Activated CD4-positive, alpha-beta memory T cell treated with anti-CD3 and anti-CD28 coated beads for 36 hours (primary cell): ENCODE measurements around the gene AOC1. TPM values are rescaled to one million over a fixed set of nuclear protein-coding genes. Genes with fewer than 3 reads are reported as not detected.

Source experiments
- CTCF ChIA-PET: fragments of 350-600 bp; sonication (Branson Sonifier 250); formaldehyde crosslinking; loops from one replicate; lab custom pipeline; 2021; ENCODE audit warnings: antibody characterized with exemption, inconsistent platforms; lab: Charles Lee
- POLR2A ChIA-PET: fragments of 350-600 bp; sonication (Branson Sonifier 250); formaldehyde crosslinking; loops from one replicate; lab custom pipeline; 2021; ENCODE audit warnings: antibody characterized with exemption; lab: Charles Lee
- DNase-seq: peaks from one replicate; pipeline ENCODE4 v3.0.0-alpha.2; 2020
- H3K27ac Mint-ChIP-seq: one replicate; pipeline ENCODE4 v1.8.0; 2021; ENCODE audit warnings: mixed read lengths
- H3K27me3 Mint-ChIP-seq: one replicate; pipeline ENCODE4 v1.8.0; 2021; ENCODE audit warnings: mixed read lengths
- H3K36me3 Mint-ChIP-seq: one replicate; pipeline ENCODE4 v1.8.0; 2021; ENCODE audit warnings: mixed read lengths
- H3K4me1 Mint-ChIP-seq: one replicate; pipeline ENCODE4 v1.8.0; 2021; ENCODE audit warnings: low read depth, mixed read lengths
- H3K4me3 Mint-ChIP-seq: one replicate; pipeline ENCODE4 v1.8.0; 2021; ENCODE audit warnings: mild to moderate bottlenecking, mixed read lengths
- H3K9me3 Mint-ChIP-seq: one replicate; pipeline ENCODE4 v1.8.0; 2021; ENCODE audit warnings: mixed read lengths
- intact Hi-C: fragments of 100-400 bp; cut with micrococcal nuclease; formaldehyde crosslinking; loops from one replicate; pipeline ENCODE4 v1.15.1; 2023
- total RNA-seq, 2 experiments: library from RNA; stranded (reverse); gene quantifications; one replicate each; pipeline ENCODE4 v1.2.3, GENCODE V29; 2021

AOC1 gene
- total RNA-seq, 2 experiments from 2014 or later = not detected

- DNase-seq = no peak
- intact Hi-C loops = no loop called here
- CTCF ChIA-PET = no interaction called here
- no peak overlapping the region for H3K27ac Mint-ChIP-seq
- no peaks in the 10 kb centered on the region for H3K4me1 Mint-ChIP-seq
- H3K27me3 Mint-ChIP-seq = peaks cover 10% of the 10 kb centered on the region
- H3K9me3 Mint-ChIP-seq = peaks cover 13% of the 10 kb centered on the region
- H3K4me3 Mint-ChIP-seq = no peak overlapping the region
- peaks cover 3% of the 10 kb centered on the region for H3K36me3 Mint-ChIP-seq
- POLR2A ChIA-PET = no interaction called here
Measured at GRCh38 chr7:150820578-150821198, 31.6 kb upstream of the AOC1 start.

DNA sequence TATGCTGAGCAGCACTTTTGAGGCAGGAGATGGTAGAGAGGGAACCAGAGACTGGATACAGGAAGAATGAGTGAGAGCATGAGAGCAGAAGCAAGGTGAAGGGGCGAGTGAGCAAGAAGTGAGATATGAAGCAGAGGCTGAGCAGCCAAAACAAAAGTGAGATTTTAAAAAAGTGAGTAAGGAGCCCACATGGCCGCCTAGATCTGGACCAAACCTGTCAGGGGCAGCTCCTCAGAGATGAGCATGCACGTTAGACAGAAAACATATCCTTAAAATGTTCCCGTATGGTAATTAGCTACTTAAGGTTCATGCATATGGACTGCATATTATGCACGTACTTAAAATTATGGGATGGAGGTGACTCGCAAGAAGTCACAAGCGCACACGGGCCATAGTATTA, 29.3 kb upstream of the AOC1 start:
- no peaks in the 10 kb centered on the region for H3K4me1 Mint-ChIP-seq
- H3K36me3 Mint-ChIP-seq = no peaks in the 10 kb centered on the region
- no peak for DNase-seq
- H3K27ac Mint-ChIP-seq = no peak overlapping the region
- H3K4me3 Mint-ChIP-seq = no peak overlapping the region
- CTCF ChIA-PET = no interaction called here
- peaks cover 6% of the 10 kb centered on the region for H3K9me3 Mint-ChIP-seq
- POLR2A ChIA-PET = no interaction called here
- H3K27me3 Mint-ChIP-seq = peaks cover 5% of the 10 kb centered on the region
- intact Hi-C loops = no loop called here

DNA sequence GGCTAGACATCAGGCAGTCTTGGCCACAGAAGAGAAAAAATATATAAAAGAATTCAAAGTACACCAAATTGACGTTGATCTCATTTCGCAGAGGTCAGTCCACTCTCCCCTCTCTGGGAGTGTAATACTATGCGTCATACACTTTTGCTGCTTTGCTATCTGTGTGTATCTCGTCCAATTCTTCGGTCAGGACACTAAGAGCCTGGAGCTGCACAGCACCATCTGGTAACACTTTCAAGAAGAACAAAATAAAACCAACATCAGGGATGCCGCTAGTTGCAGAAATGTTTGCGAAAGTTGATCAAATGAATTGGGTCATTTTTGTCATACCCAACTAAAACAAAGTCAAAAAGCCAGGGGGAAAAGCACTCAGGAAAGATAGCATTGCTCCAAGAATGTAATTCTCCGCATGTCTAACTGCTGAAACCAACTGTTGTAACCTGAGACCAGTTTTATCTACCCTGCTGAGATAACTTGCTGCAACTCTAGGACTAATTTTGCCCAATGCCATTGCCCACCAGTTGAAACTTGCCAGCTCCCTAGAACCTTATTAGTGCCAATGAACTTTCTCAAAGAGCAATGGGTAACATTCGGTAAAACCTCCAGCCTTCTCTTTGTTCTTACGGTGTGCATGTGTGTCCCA, 28.7 kb upstream of the AOC1 start:
- POLR2A ChIA-PET = no interaction called here
- no peaks in the 10 kb centered on the region for H3K4me1 Mint-ChIP-seq
- intact Hi-C loops = no loop called here
- peaks cover 6% of the 10 kb centered on the region for H3K9me3 Mint-ChIP-seq
- H3K27me3 Mint-ChIP-seq = peaks cover 9% of the 10 kb centered on the region
- no peak overlapping the region for H3K27ac Mint-ChIP-seq
- H3K36me3 Mint-ChIP-seq = no peaks in the 10 kb centered on the region
- no peak for DNase-seq
- CTCF ChIA-PET = no interaction called here
- no peak overlapping the region for H3K4me3 Mint-ChIP-seq

DNA sequence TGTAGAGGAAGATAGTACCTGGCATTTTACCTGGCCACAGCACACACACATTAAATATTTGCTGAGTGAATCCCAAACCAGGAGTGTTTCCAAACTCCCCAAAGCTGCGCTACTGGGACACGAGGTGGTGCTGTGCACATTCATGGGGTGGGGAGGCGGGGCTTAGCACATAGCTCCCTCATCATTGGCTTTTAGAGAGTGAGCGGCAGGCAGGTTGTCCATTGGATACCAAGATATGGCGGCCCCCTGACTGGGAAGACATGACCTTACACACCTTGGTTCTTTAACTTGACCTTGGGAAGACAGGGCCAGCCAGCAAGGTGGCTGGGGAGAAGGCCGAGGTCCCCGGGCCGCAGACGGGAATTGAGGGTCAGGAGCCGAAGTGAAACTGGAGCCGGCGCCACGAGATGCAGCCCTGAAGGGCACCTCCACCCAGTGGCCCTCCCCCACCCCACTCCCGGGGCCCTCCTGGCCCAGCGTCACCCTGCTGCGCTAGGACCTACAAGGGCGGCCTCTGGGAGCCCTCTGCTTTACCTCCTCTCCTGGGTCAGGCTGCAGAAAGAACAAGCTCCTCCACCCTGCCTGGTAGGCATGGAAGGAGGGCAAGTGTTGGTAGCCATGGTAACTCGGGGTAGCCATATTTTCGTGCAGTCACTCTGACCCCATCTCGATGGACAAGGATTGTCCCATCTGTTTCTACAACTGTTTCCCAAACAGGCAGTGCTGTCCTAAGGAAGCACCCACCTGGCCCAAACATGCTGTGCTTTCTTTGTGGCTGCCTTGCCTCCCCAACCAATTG, 27.7 kb upstream of the AOC1 start:
- Mint-ChIP-seq H3K27me3 (peaks cover 10% of the 10 kb centered on the region), H3K4me1 (no peaks in the 10 kb centered on the region)
- CTCF ChIA-PET = no interaction called here

DNA sequence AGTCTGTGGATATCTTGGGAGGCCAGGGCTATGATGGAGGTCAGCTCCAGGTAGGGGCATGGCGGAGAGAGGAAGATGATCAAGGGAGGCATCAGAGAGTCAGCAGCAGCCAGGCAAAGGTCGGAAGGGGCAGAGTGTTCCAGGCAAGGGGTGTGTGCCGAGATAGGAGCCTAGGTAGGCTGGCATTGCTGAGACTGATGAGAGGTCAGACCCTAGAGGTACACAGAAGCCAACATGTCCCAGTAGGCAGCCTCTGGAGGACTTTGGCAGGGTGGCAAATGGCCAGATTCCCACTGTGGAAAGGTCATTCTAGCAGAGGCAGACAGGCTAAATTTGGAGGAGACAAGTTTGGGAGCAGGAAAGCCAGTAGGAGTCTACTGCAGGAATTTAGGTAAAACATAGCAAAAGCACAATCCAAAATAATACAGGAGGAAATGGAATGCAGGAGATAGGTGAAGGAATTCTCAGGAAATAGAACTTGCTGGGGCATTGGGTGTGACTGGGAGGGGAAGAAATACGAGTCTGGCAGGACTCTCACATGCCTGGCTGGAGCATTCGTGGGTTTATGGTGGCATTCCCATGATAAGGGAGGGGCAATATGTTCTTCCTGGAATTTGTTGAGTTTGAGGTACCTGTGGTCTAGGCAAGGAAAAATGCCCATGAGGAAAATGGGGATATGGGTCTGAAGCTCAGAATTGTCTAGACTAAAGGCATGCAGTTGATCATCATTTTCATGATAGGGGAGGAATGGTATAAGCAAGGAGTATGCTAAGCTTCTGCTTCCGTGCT, 26.1 kb upstream of the AOC1 start:
- ChIA-PET CTCF (no interaction called here), POLR2A (no interaction called here)
- peaks cover 6% of the 10 kb centered on the region for H3K9me3 Mint-ChIP-seq
- DNase-seq = no peak
- H3K36me3 Mint-ChIP-seq = no peaks in the 10 kb centered on the region
- H3K4me1 Mint-ChIP-seq = no peaks in the 10 kb centered on the region
- H3K27me3 Mint-ChIP-seq = peaks cover 14% of the 10 kb centered on the region
- H3K4me3 Mint-ChIP-seq = no peak overlapping the region
- intact Hi-C loops = no loop called here
- no peak overlapping the region for H3K27ac Mint-ChIP-seq

More for the DNA sequence above, 27.7 kb upstream of the AOC1 start:
- POLR2A ChIA-PET = no interaction called here
- Mint-ChIP-seq H3K4me3 (no peak overlapping the region), H3K36me3 (no peaks in the 10 kb centered on the region), H3K9me3 (peaks cover 6% of the 10 kb centered on the region), H3K27ac (no peak overlapping the region)
- no peak for DNase-seq
- intact Hi-C loops = no loop called here

DNA sequence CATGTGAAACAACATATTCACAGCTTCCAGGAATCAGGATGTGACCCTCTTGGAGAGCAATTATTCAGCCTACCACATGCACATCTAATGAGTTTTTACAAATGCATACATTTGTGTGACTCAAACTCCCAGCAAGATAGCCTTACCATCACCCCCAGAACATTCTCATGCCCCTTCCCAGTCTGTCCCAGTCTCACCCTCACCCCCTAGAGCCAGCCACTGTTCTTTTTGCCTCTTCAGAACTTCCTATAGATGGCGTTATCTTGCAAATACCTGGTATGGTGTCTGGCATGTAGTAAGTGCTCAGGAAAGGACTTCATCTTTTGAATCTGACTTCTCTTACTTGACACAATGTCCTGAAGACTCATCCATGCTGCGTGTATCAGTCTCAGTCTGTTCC, 23.9 kb upstream of the AOC1 start:
- no peak overlapping the region for H3K27ac Mint-ChIP-seq
- no peak for DNase-seq
- no peaks in the 10 kb centered on the region for H3K9me3 Mint-ChIP-seq
- intact Hi-C loops = no loop called here
- no peaks in the 10 kb centered on the region for H3K4me1 Mint-ChIP-seq
- H3K36me3 Mint-ChIP-seq = no peaks in the 10 kb centered on the region
- peaks cover 19% of the 10 kb centered on the region for H3K27me3 Mint-ChIP-seq
- ChIA-PET POLR2A (no interaction called here), CTCF (no interaction called here)
- no peak overlapping the region for H3K4me3 Mint-ChIP-seq

DNA sequence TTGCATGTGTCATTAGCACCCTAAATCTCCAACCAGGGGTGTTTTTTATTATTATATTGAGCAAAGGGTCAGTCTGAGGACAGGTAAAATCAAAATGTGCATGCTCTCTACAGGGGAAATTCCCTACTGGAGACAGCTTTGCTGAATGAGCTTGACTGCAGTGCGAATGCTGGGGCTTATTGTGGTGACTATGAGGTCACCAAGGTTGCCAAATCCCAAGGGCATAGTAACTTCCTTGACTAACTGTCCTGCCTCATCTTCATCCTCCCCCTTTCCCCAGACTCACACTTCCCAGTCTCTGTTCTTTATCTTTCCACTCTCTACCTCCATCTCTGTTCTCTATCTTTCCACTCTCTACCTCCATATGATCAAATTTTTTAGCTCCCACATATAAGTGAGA, 22.9 kb upstream of the AOC1 start:
- Mint-ChIP-seq H3K9me3 (no peaks in the 10 kb centered on the region), H3K4me3 (no peak overlapping the region), H3K36me3 (no peaks in the 10 kb centered on the region), H3K4me1 (no peaks in the 10 kb centered on the region), H3K27me3 (peaks cover 21% of the 10 kb centered on the region), H3K27ac (no peak overlapping the region)
- no peak for DNase-seq
- CTCF ChIA-PET = interaction anchor here (1.0 kb wide), 1 partner anchor 51 kb away, joined by 3 read pairs; no protein-coding TSS in a partner anchor
- POLR2A ChIA-PET = no interaction called here
- intact Hi-C loops = no loop called here

- DNase-seq = no peak
- intact Hi-C loops = no loop called here
- Mint-ChIP-seq H3K27ac (no peak overlapping the region), H3K9me3 (no peaks in the 10 kb centered on the region), H3K4me3 (no peak overlapping the region), H3K4me1 (no peaks in the 10 kb centered on the region), H3K27me3 (peaks cover 21% of the 10 kb centered on the region), H3K36me3 (no peaks in the 10 kb centered on the region)
- ChIA-PET CTCF (no interaction called here), POLR2A (no interaction called here)
Measured at GRCh38 chr7:150830937-150831336, 21.4 kb upstream of the AOC1 start.

DNA sequence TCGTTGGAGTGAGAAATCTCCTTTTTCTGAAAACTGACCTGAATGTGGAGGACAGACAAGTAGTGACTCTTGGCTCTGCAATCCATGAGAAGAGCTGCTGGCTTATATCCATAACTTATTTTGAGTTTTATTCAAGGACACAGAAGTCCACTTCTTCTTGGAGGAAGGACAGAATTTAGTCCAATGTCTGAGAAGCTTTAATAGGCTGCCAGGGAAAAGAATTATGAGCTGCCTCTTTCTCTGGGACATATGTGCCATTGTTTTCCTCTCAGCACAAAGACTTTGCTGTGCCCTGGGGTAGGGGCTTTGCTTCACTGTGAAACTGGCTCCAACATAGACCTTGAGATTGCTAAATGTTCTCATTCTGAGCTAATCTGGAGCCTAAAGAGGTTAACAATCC, 20.5 kb upstream of the AOC1 start:
- Mint-ChIP-seq H3K27ac (no peak overlapping the region), H3K4me3 (no peak overlapping the region), H3K4me1 (no peaks in the 10 kb centered on the region), H3K36me3 (no peaks in the 10 kb centered on the region), H3K27me3 (peaks cover 21% of the 10 kb centered on the region), H3K9me3 (no peaks in the 10 kb centered on the region)
- intact Hi-C loops = no loop called here
- POLR2A ChIA-PET = no interaction called here
- CTCF ChIA-PET = interaction anchor here (0.6 kb wide), 2 partner anchors 21 to 48 kb away, joined by 3 read pairs; partner anchors contain the start of gene AOC1
- no peak for DNase-seq

DNA sequence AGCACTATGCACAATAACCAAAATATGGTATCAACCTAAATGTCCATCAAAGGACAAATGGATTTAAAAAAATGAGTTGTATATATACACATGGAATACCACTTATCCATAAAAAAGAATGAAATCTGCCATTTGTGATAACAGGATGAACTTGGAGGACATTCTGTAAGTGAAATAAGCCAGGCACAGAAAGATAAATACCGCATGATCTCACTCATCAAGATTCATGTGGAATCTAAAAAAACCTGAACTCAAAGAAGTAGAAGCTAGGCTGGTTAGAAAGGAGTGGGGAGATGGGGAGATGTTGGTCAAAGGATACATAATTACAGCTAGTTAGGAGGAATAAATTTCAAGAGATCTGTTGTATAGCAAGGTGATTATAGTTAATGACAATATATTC, 17.3 kb upstream of the AOC1 start:
- no peaks in the 10 kb centered on the region for H3K9me3 Mint-ChIP-seq
- intact Hi-C loops = no loop called here
- peaks cover 12% of the 10 kb centered on the region for H3K27me3 Mint-ChIP-seq
- H3K4me3 Mint-ChIP-seq = no peak overlapping the region
- no peaks in the 10 kb centered on the region for H3K36me3 Mint-ChIP-seq
- POLR2A ChIA-PET = no interaction called here
- CTCF ChIA-PET = interaction anchor here (0.6 to 1.6 kb wide), 4 partner anchors 128 to 654 kb away, joined by 3 to 4 read pairs (median 4); no protein-coding TSS in a partner anchor
- H3K27ac Mint-ChIP-seq = no peak overlapping the region
- H3K4me1 Mint-ChIP-seq = no peaks in the 10 kb centered on the region
- DNase-seq = no peak

DNA sequence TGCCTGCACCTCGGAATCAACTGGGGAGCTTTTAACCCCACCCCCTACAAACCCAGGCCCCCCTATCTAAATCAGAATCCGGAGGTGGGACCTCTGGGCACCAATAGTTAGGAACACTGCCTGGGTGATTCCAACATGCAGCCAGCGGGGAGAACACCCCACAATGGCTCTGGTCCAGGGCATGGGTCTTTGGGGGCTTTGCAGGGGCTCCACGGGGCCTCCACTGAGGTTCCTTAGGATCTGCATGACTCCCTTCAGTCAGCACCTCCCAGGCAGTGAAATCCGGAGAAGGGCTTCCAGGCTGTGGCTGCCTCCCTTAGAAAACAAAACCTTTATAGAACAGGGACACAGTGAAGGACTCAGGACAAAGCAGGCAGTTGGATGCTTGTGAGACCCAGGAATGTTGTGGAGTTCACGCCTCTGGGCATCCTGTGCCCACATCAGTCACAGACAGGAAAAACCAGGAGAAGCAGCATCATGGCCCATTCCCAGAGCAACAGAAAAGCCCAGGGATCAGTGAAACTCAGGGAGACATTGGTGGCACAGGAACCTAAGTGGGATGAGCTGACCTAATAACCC, 16.5 kb upstream of the AOC1 start:
- ChIA-PET POLR2A (no interaction called here), CTCF (interaction anchor here (0.6 to 1.6 kb wide), 4 partner anchors 41 to 654 kb away, joined by 3 to 4 read pairs (median 3); no protein-coding TSS in a partner anchor)
- no peak overlapping the region for H3K27ac Mint-ChIP-seq
- H3K4me3 Mint-ChIP-seq = no peak overlapping the region
- DNase-seq = no peak
- intact Hi-C loops = no loop called here
- H3K4me1 Mint-ChIP-seq = no peaks in the 10 kb centered on the region
- no peaks in the 10 kb centered on the region for H3K36me3 Mint-ChIP-seq
- H3K27me3 Mint-ChIP-seq = peaks cover 12% of the 10 kb centered on the region
- H3K9me3 Mint-ChIP-seq = no peaks in the 10 kb centered on the region
